ENCODE data around the gene HOOK2. TPM values are rescaled to one million over a fixed set of nuclear protein-coding genes. Genes with fewer than 3 reads are reported as not detected.

The HOOK2 gene
- total and polyA plus RNA-seq, 2 of the 13 experiments (the other 11 are each of a cell fraction or from before 2014, with no cell fraction given), result 9.2 to 12.9 TPM

GRCh38 chr19:12801466-12802266 is 26.3 kb upstream of the HOOK2 start, which contains the start of the genes PRDX2 and THSD8 (continued):
- TF ChIP-seq ZC3H13 (CRISPR knock-in tag; IDR thresholded peaks at IDR 0.05) (peak; percentile 81), ZNF790 (CRISPR knock-in tag; IDR thresholded peaks at IDR 0.05; ENCODE audit: borderline replicate concordance) (0 out of 2 replicates have a peak, but pooled peaks have one; percentile 24), ZNF367 (CRISPR knock-in tag; IDR thresholded peaks at IDR 0.05; ENCODE audit: borderline replicate concordance) (no peak; the same call in 1 of the 2 replicates), GTF2F1 (IDR thresholded peaks at IDR 0.05; ENCODE audit: low read length) (no peak), HOXA3 (CRISPR knock-in tag; IDR thresholded peaks at IDR 0.05) (peak; percentile 86), AFF4 (CRISPR knock-in tag; IDR thresholded peaks at IDR 0.05) (peak; percentile 61; the same call in 1 of the 2 replicates), TARDBP (CRISPR knock-in tag; IDR thresholded peaks at IDR 0.05) (no peak; the same call in 1 of the 2 replicates), CHCHD3 (CRISPR knock-in tag; IDR thresholded peaks at IDR 0.05) (peak; percentile 71; the same call in 1 of the 2 replicates), ZNF501 (CRISPR knock-in tag; IDR thresholded peaks at IDR 0.05) (peak; percentile 96), ZNF12 (CRISPR knock-in tag; IDR thresholded peaks at IDR 0.05) (peak; percentile 32; the same call in 1 of the 2 replicates), ADNP (CRISPR knock-in tag; IDR thresholded peaks at IDR 0.05) (0 out of 2 replicates have a peak, but pooled peaks have one; percentile 20), BATF2 (CRISPR knock-in tag; IDR thresholded peaks at IDR 0.05) (peak; percentile 81; the same call in 1 of the 2 replicates), KDM5B (CRISPR knock-in tag; IDR thresholded peaks at IDR 0.05; ENCODE audit: borderline replicate concordance) (peak; percentile 84; the same call in 1 of the 2 replicates), ZKSCAN8 (CRISPR knock-in tag; IDR thresholded peaks at IDR 0.05; ENCODE audit: borderline replicate concordance) (0 out of 2 replicates have a peak, but pooled peaks have one; percentile 23), ZNF792 (CRISPR knock-in tag; IDR thresholded peaks at IDR 0.05) (peak; percentile 45), ATF3 (CRISPR knock-in tag; IDR thresholded peaks at IDR 0.05) (0 out of 2 replicates have a peak, but pooled peaks have one; percentile 6), ZNF772 (CRISPR knock-in tag; IDR thresholded peaks at IDR 0.05) (peak; percentile 79; the same call in 1 of the 2 replicates), MXD4 (CRISPR knock-in tag; IDR thresholded peaks at IDR 0.05) (peak; percentile 77; the same call in 1 of the 2 replicates), NFAT5 (CRISPR knock-in tag; IDR thresholded peaks at IDR 0.05) (0 out of 2 replicates have a peak, but pooled peaks have one; percentile 22), THAP11 (CRISPR knock-in tag; IDR thresholded peaks at IDR 0.05) (peak; percentile 91)

All from HepG2 (cell line).